DMS153 treated with DMSO at 0.1 percent for 48 hours (cell line): ENCODE measurements around the gene CLSTN1.
A peak's percentile ranks its signal among the peaks of the same experiment; 100 is the strongest.

Source experiments
- DNase-seq: peaks from one replicate; lab custom pipeline; 2025; ENCODE audit not compliant: unreplicated experiment; lab: John Stamatoyannopoulos, UW

Gene CLSTN1

DNA sequence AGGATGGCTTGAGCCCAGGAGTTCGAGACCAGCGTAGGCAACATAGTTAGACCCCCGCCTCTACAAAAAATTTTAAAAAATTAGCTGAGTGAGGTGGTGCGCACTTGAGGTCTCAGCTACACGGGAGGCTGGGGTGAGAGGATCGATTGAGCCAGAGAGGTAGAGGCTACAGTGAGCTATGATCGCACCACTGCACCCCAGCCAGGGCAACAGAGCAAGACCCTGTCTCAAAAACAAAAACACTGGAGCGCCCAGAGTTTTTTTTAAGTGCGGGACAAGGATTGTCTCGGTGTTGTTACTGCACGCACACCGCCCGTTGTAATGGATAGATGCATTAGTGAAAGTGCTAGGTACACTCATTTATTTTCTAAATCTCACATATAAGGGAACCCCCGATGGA, 135.2 kb downstream of the CLSTN1 start:
- no peak for DNase-seq

GRCh38 chr1:9687874-9688582, 135.7 kb downstream of the CLSTN1 start:
- peak; percentile 51 for DNase-seq

- peak; percentile 52 for DNase-seq
Measured at GRCh38 chr1:9687120-9687873, 136.5 kb downstream of the CLSTN1 start.

- DNase-seq: no peak
Measured at GRCh38 chr1:9684801-9685200, 139.0 kb downstream of the CLSTN1 start.

DNA sequence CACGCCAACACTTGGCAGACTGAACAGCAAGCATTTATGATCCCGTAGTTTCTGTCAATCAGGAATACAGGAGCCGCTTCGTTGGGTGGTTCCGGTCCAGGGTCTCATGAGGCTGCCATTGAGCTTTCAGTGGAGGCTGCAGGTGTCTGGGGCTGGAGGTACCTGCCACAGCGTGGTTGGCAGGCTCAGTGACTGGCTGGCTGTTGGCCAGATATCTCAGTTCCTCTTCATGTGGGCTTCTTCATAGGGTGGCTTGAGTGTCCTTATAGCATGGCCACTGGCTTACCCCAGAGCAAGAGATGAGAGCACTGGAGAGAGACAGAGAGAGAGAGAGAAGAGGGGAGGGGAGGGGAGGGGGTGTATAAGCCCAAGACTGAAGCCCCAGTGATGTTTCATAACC, 142.9 kb downstream of the CLSTN1 start:
- no peak for DNase-seq

GRCh38 chr1:9680091-9680490, 143.7 kb downstream of the CLSTN1 start:
- no peak for DNase-seq
